Measurements from ENCODE around the gene GOSR2.

GOSR2 gene

GRCh38 chr17:46882666-46883065 is 40.3 kb upstream of the GOSR2 start:
- H3K36me3 ChIP-seq (ENCODE audit: control insufficient read depth, insufficient read depth, low read length): no peaks in the 10 kb centered on the region
- no peak overlapping the region for H3K4me3 ChIP-seq (ENCODE audit: extremely low read depth, insufficient read depth, low read length, poor library complexity, severe bottlenecking)
- no peaks in the 10 kb centered on the region for H3K4me1 ChIP-seq (ENCODE audit: control insufficient read depth, insufficient read depth, low read length, poor library complexity, severe bottlenecking)
- WGBS, 2 experiments (ENCODE audit: insufficient coverage in 2 of 2): 81 to 87% methylated on average over 5 to 8 of the region's 8 CpGs
- H3K27ac ChIP-seq (ENCODE audit: low read depth, low read length, severe bottlenecking): no peak overlapping the region
- H3K9me3 ChIP-seq (ENCODE audit: control insufficient read depth, low read length): no peaks in the 10 kb centered on the region

DNA sequence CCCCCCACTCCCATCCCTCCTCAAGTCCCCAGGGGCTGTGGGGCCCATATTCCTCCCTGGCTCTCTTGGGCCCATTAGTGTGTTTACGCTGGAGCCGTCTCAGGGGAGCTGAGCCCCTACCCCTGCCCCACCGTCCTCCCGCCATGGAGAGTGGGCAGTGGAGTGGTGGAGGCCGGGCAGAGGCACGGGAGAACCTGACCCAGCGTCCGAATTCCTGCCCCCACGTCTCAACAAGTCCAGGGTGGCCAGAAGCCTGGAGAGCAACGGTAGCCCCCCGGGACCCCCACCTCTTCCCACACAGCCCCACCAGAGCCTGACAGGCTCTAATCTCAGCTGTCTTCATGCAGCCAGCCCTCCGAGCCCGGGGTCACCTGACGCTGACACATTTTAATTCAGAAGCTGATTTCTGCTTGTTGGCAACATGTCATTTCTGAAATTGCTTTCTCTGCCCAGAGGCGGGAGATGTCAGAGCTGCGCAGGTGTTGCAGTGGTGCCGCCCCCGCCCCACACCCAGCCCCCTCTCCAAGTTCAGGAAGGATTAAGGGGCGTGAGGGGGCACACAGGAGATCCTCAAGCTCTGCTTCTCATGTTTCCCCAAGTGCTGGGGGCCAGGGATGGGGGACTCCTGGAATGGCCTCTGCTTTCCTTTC is 39.0 kb upstream of the GOSR2 start:
- H3K4me3 ChIP-seq (ENCODE audit: extremely low read depth, insufficient read depth, low read length, poor library complexity, severe bottlenecking): no peak overlapping the region
- no peaks in the 10 kb centered on the region for H3K36me3 ChIP-seq (ENCODE audit: control insufficient read depth, insufficient read depth, low read length)
- no peaks in the 10 kb centered on the region for H3K9me3 ChIP-seq (ENCODE audit: control insufficient read depth, low read length)
- WGBS, 2 experiments (ENCODE audit: insufficient coverage in 2 of 2): 91 to 93% methylated on average over 11 to 14 of the region's 19 CpGs
- no peaks in the 10 kb centered on the region for H3K4me1 ChIP-seq (ENCODE audit: control insufficient read depth, insufficient read depth, low read length, poor library complexity, severe bottlenecking)
- H3K27ac ChIP-seq (ENCODE audit: low read depth, low read length, severe bottlenecking): no peak overlapping the region

- 94 to 96% methylated on average over 4 to 7 of the region's 7 CpGs for WGBS, 2 experiments (ENCODE audit: insufficient coverage in 2 of 2)
These were observed 38.4 kb upstream of the GOSR2 start for GRCh38 chr17:46884552-46884951.

DNA sequence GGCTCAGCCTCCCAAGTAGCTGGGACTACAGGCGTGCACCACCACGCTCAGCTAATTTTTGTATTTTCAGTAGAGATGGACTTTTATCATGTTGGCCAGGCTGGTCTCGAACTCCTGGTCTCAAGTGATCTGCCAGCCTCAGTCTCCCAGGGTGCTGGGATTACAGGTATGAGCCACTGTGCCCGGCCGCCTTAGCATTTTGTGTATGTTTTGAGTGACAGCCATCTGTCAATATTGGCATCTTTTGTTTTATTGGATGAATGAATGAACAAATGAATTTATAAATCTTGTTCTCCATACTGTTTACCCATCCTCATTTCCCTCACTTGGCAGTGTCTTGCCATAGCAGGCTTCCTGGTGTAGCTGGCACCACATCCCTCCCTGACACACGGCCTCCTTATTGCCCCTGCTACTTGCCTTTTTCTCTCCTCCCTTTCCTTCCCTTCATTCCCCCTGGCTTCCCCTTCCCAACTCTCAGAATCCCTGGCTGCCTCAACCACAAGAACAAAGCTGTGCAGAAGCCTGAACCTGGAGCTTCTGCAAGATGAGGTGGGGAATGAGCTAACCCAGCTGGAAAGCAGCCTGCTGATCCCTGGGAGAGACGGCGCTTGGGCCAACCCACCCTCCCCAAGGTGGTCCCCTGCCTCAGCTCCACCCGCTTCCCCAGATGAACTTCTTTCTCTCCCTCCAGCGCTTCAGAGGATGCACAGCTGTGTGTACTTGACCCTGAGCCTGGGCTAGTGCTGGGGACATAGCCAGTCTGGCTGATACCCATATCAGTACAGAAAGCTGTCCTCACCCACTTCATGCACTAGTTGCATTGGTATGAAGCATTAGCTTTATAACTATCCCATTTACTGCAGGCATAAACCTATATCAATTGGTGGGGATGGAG is 37.3 kb upstream of the GOSR2 start:
- H3K9me3 ChIP-seq (ENCODE audit: control insufficient read depth, low read length): no peaks in the 10 kb centered on the region
- no peaks in the 10 kb centered on the region for H3K4me1 ChIP-seq (ENCODE audit: control insufficient read depth, insufficient read depth, low read length, poor library complexity, severe bottlenecking)
- no peak overlapping the region for H3K4me3 ChIP-seq (ENCODE audit: extremely low read depth, insufficient read depth, low read length, poor library complexity, severe bottlenecking)
- 86 to 97% methylated on average over 7 to 8 of the region's 10 CpGs for WGBS, 2 experiments (ENCODE audit: insufficient coverage in 2 of 2)
- H3K36me3 ChIP-seq (ENCODE audit: control insufficient read depth, insufficient read depth, low read length): no peaks in the 10 kb centered on the region
- no peak overlapping the region for H3K27ac ChIP-seq (ENCODE audit: low read depth, low read length, severe bottlenecking)

More at GRCh38 chr17:46884552-46884951, 38.4 kb upstream of the GOSR2 start:
- Histone ChIP-seq H3K9me3 (ENCODE audit: control insufficient read depth, low read length) (no peaks in the 10 kb centered on the region), H3K36me3 (ENCODE audit: control insufficient read depth, insufficient read depth, low read length) (no peaks in the 10 kb centered on the region), H3K4me1 (ENCODE audit: control insufficient read depth, insufficient read depth, low read length, poor library complexity, severe bottlenecking) (no peaks in the 10 kb centered on the region), H3K27ac (ENCODE audit: low read depth, low read length, severe bottlenecking) (no peak overlapping the region), H3K4me3 (ENCODE audit: extremely low read depth, insufficient read depth, low read length, poor library complexity, severe bottlenecking) (no peak overlapping the region)

DNA sequence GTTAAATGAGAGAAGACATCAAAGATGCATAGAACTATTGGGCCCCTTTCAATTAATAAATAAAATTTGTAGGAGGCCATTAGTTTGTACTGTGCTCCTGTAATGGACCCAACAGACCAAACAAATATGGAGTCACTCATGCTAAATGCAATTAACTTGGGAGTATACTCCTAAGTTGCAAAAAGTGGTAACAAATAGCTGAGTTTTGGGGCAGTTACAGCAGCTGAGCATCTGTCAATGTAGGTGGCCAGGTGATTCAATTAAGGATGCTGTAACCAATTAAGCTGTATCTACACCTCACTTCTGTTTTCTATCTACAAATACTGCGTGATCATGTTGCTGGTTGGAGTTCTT is 36.7 kb upstream of the GOSR2 start:
- no CpG with 5 or more reads among the region's 1 CpG for WGBS, 2 experiments (ENCODE audit: insufficient coverage in 2 of 2)
- Histone ChIP-seq H3K4me3 (ENCODE audit: extremely low read depth, insufficient read depth, low read length, poor library complexity, severe bottlenecking) (no peak overlapping the region), H3K36me3 (ENCODE audit: control insufficient read depth, insufficient read depth, low read length) (no peaks in the 10 kb centered on the region), H3K9me3 (ENCODE audit: control insufficient read depth, low read length) (no peaks in the 10 kb centered on the region), H3K27ac (ENCODE audit: low read depth, low read length, severe bottlenecking) (no peak overlapping the region), H3K4me1 (ENCODE audit: control insufficient read depth, insufficient read depth, low read length, poor library complexity, severe bottlenecking) (no peaks in the 10 kb centered on the region)

- H3K9me3 ChIP-seq (ENCODE audit: control insufficient read depth, low read length): no peaks in the 10 kb centered on the region
- H3K4me3 ChIP-seq (ENCODE audit: extremely low read depth, insufficient read depth, low read length, poor library complexity, severe bottlenecking): no peak overlapping the region
- H3K4me1 ChIP-seq (ENCODE audit: control insufficient read depth, insufficient read depth, low read length, poor library complexity, severe bottlenecking): no peaks in the 10 kb centered on the region
- no peak overlapping the region for H3K27ac ChIP-seq (ENCODE audit: low read depth, low read length, severe bottlenecking)
- WGBS, 2 experiments (ENCODE audit: insufficient coverage in 2 of 2): no CpG with 5 or more reads among the region's 3 CpGs
- no peaks in the 10 kb centered on the region for H3K36me3 ChIP-seq (ENCODE audit: control insufficient read depth, insufficient read depth, low read length)
These were observed 35.2 kb upstream of the GOSR2 start for GRCh38 chr17:46887717-46888116.

DNA sequence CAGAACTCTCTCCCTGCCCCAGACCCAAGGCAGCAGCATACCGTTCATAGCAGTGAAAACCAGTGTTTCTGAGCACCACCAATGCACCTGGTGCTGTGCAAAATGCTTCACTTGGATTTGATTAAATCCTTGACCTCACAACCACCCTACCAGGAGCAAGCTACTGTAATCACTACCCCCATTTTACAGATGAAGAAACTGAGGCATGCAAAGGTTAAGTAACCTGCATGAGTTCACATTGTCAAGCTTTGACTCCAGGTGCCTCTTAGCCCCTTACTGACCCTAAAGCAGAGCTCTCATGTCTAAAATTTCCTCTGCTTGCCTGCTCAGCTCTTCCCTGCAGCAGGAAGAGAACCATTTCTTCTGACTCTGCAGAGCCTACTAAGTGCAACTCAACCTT is 34.2 kb upstream of the GOSR2 start:
- 91% methylated on average over 1 of the region's 1 CpG; no CpG with 5 or more reads in 1 of the 2 experiments for WGBS, 2 experiments (ENCODE audit: insufficient coverage in 2 of 2)
- Histone ChIP-seq H3K9me3 (ENCODE audit: control insufficient read depth, low read length) (no peaks in the 10 kb centered on the region), H3K36me3 (ENCODE audit: control insufficient read depth, insufficient read depth, low read length) (no peaks in the 10 kb centered on the region), H3K27ac (ENCODE audit: low read depth, low read length, severe bottlenecking) (no peak overlapping the region), H3K4me1 (ENCODE audit: control insufficient read depth, insufficient read depth, low read length, poor library complexity, severe bottlenecking) (no peaks in the 10 kb centered on the region), H3K4me3 (ENCODE audit: extremely low read depth, insufficient read depth, low read length, poor library complexity, severe bottlenecking) (no peak overlapping the region)

- no peaks in the 10 kb centered on the region for H3K9me3 ChIP-seq (ENCODE audit: control insufficient read depth, low read length)
- no peaks in the 10 kb centered on the region for H3K36me3 ChIP-seq (ENCODE audit: control insufficient read depth, insufficient read depth, low read length)
- peaks cover 5% of the 10 kb centered on the region for H3K4me1 ChIP-seq (ENCODE audit: control insufficient read depth, insufficient read depth, low read length, poor library complexity, severe bottlenecking)
- 93 to 100% methylated on average over 4 of the region's 4 CpGs for WGBS, 2 experiments (ENCODE audit: insufficient coverage in 2 of 2)
- H3K4me3 ChIP-seq (ENCODE audit: extremely low read depth, insufficient read depth, low read length, poor library complexity, severe bottlenecking): no peak overlapping the region
- H3K27ac ChIP-seq (ENCODE audit: low read depth, low read length, severe bottlenecking): no peak overlapping the region
These were observed 33.4 kb upstream of the GOSR2 start for GRCh38 chr17:46889519-46889918.

DNA sequence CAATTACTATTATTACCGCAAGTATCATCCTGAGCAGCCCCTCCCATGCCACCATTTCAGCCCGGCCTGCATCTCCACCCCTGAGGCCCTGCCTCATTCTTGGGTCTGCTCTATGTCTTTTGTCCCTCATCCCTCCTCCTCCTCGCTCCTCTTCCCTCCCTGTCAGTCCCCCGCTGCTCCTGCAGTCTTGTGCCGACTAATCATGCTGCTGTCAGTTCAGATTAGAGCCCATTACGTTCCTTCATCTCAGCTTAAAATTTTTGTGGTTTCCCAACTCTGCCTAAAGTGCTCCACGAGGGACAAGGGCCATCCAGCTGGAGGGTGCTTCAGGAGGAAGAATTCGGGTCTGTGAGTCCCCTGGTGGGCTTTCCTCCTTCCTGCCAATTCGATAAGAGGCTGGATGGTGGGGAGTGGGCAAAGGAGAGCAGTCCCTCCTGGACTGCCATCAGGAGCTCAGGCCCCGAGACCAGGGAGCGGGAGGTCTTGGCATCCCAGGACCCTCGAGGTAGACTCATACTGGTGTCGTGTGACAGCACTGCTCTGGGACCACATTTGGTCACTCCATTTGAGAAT is 32.9 kb upstream of the GOSR2 start:
- 62 to 74% methylated on average over 10 to 11 of the region's 13 CpGs for WGBS, 2 experiments (ENCODE audit: insufficient coverage in 2 of 2)
- Histone ChIP-seq H3K27ac (ENCODE audit: low read depth, low read length, severe bottlenecking) (no peak overlapping the region), H3K4me1 (ENCODE audit: control insufficient read depth, insufficient read depth, low read length, poor library complexity, severe bottlenecking) (peaks cover 8% of the 10 kb centered on the region), H3K9me3 (ENCODE audit: control insufficient read depth, low read length) (no peaks in the 10 kb centered on the region), H3K4me3 (ENCODE audit: extremely low read depth, insufficient read depth, low read length, poor library complexity, severe bottlenecking) (no peak overlapping the region), H3K36me3 (ENCODE audit: control insufficient read depth, insufficient read depth, low read length) (no peaks in the 10 kb centered on the region)

DNA sequence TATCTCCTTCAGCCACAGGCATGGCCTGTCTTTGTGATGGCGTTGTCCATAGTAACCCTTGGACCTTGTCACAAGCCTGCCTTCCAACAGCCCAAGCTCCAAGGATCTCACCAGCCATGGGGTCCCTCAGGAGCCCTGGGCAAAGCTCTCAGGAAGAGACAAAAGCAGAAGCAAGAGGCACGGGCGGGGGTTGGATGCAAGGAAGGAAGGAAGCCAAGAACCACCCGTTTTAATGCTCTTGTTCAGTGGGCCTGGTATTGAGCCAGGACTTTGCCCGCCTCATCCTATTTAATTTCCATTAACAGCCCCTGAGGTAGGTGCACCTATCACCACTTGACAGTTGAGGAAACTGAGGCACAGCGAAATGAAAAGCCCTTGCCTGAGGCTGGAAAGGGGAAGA is 32.3 kb upstream of the GOSR2 start:
- WGBS, 2 experiments (ENCODE audit: insufficient coverage in 2 of 2): 83 to 85% methylated on average over 2 to 5 of the region's 6 CpGs
- Histone ChIP-seq H3K27ac (ENCODE audit: low read depth, low read length, severe bottlenecking) (no peak overlapping the region), H3K4me1 (ENCODE audit: control insufficient read depth, insufficient read depth, low read length, poor library complexity, severe bottlenecking) (peaks cover 8% of the 10 kb centered on the region), H3K36me3 (ENCODE audit: control insufficient read depth, insufficient read depth, low read length) (no peaks in the 10 kb centered on the region), H3K4me3 (ENCODE audit: extremely low read depth, insufficient read depth, low read length, poor library complexity, severe bottlenecking) (no peak overlapping the region), H3K9me3 (ENCODE audit: control insufficient read depth, low read length) (no peaks in the 10 kb centered on the region)

All from mesodermal cell (in vitro differentiated cells).